BLaER1 treated with 17β-estradiol and CSF1 and Interleukin-3, amounts not matched to agents 10 nM and 100 nM (cell line): Measurements from ENCODE around the gene TADA2A.
"Not testable (repeated sequence)": the region's sequence is repeated elsewhere in the genome, so short reads cannot be mapped to it uniquely, and the experiment has no call there.

ENCODE experiments used
- H3K27ac ChIP-seq, 11 experiments: shearing (Covaris generic); formaldehyde crosslinking; 2 replicates each; pipeline ENCODE4 v1.8.1; 2022
- H3K27me3 ChIP-seq, 11 experiments: shearing (Covaris generic); formaldehyde crosslinking; 2 replicates each; pipeline ENCODE4 v1.8.1; 2022
- H3K36me3 ChIP-seq, 11 experiments: shearing (Covaris generic); formaldehyde crosslinking; 2 replicates each; pipeline ENCODE4 v1.8.1; 2022
- H3K4me1 ChIP-seq, 10 experiments: shearing (Covaris generic); formaldehyde crosslinking; 2 replicates each; pipeline ENCODE4 v1.8.1; 2022
- H3K4me2 ChIP-seq, 11 experiments: shearing (Covaris generic); formaldehyde crosslinking; 2 replicates each; pipeline ENCODE4 v1.8.1; 2022
- H3K4me3 ChIP-seq, 10 experiments: shearing (Covaris generic); formaldehyde crosslinking; 2 replicates each; pipeline ENCODE4 v1.8.1; 2022
- H3K9ac ChIP-seq, 11 experiments: shearing (Covaris generic); formaldehyde crosslinking; 2 replicates each; pipeline ENCODE4 v1.8.1; 2022
- H3K9me3 ChIP-seq, 11 experiments: shearing (Covaris generic); formaldehyde crosslinking; replicated peaks in 1 of 11; 2 replicates each; pipeline ENCODE4 v1.8.1; 2022
- H4K20me1 ChIP-seq, 11 experiments: shearing (Covaris generic); formaldehyde crosslinking; 2 replicates each; pipeline ENCODE4 v1.8.1; 2022
- Cebpa-rat ChIP-seq, 11 experiments: shearing (Covaris generic); IDR thresholded peaks; 2 replicates each; pipeline ENCODE4 v1.8.1; 2022

TADA2A gene

GRCh38 chr17:37391146-37391545 lies 15.5 kb upstream of the TADA2A start:
- no peak for TF ChIP-seq Cebpa-rat (IDR thresholded peaks at IDR 0.05)
- no peaks in the 10 kb centered on the region for H4K20me1 ChIP-seq
- H3K4me2 ChIP-seq: no peak overlapping the region

GRCh38 chr17:37392024-37392590 lies 14.6 kb upstream of the TADA2A start:
- Histone ChIP-seq H3K4me1 (0 out of 20 replicates have a peak, but pooled peaks cover 0 to 3% (median 0%) of the 10 kb centered on the region in 10 experiments), H3K4me2 (no peak overlapping the region), H3K9ac (no peak overlapping the region), H3K4me3 (no peak overlapping the region), H3K36me3 (peaks cover 0 to 12% (median 0%) of the 10 kb centered on the region in 11 experiments; a peak in 3 of 22 replicates), H3K27ac (no peak overlapping the region), H4K20me1 (no peaks in the 10 kb centered on the region), H3K9me3 (no peaks in the 10 kb centered on the region), H3K27me3 (no peaks in the 10 kb centered on the region)
- TF ChIP-seq Cebpa-rat (IDR thresholded peaks at IDR 0.05): no peak

More at GRCh38 chr17:37391146-37391545, 15.5 kb upstream of the TADA2A start:
- Histone ChIP-seq H3K4me1 (0 out of 20 replicates have a peak, but pooled peaks cover 0 to 3% (median 0%) of the 10 kb centered on the region in 10 experiments), H3K27me3 (no peaks in the 10 kb centered on the region), H3K4me3 (no peak overlapping the region), H3K36me3 (peaks cover 0 to 12% (median 0%) of the 10 kb centered on the region in 11 experiments; a peak in 3 of 22 replicates), H3K9me3 (no peaks in the 10 kb centered on the region), H3K9ac (no peak overlapping the region), H3K27ac (no peak overlapping the region)

GRCh38 chr17:37393352-37393751 lies 13.3 kb upstream of the TADA2A start:
- no peak for TF ChIP-seq Cebpa-rat (IDR thresholded peaks at IDR 0.05)
- H4K20me1 ChIP-seq: no peaks in the 10 kb centered on the region
- H3K4me1 ChIP-seq: 0 out of 20 replicates have a peak, but pooled peaks cover 0 to 5% (median 0%) of the 10 kb centered on the region in 10 experiments
- H3K27ac ChIP-seq: no peak overlapping the region
- peaks cover 0 to 7% (median 0%) of the 10 kb centered on the region in 11 experiments; a peak in 3 of 22 replicates for H3K36me3 ChIP-seq
- H3K4me3 ChIP-seq: no peak overlapping the region
- H3K4me2 ChIP-seq: no peak overlapping the region
- H3K27me3 ChIP-seq: no peaks in the 10 kb centered on the region
- no peaks in the 10 kb centered on the region for H3K9me3 ChIP-seq
- H3K9ac ChIP-seq: no peak overlapping the region

GRCh38 chr17:37399265-37399803 lies 7.4 kb upstream of the TADA2A start:
- H4K20me1 ChIP-seq: no peaks in the 10 kb centered on the region
- H3K4me3 ChIP-seq: no peak overlapping the region
- no peak overlapping the region for H3K4me2 ChIP-seq
- H3K27me3 ChIP-seq: no peaks in the 10 kb centered on the region
- H3K4me1 ChIP-seq: peaks cover 0 to 19% (median 8%) of the 10 kb centered on the region in 10 experiments; a peak in 12 of 20 replicates
- H3K36me3 ChIP-seq: peaks cover 0 to 12% (median 0%) of the 10 kb centered on the region in 11 experiments; a peak in 4 of 22 replicates
- no peaks in the 10 kb centered on the region for H3K9me3 ChIP-seq
- no peak for TF ChIP-seq Cebpa-rat (IDR thresholded peaks at IDR 0.05)
- no peak overlapping the region for H3K27ac ChIP-seq
- H3K9ac ChIP-seq: no peak overlapping the region

- H3K27me3 ChIP-seq: no peaks in the 10 kb centered on the region
- H3K27ac ChIP-seq: no peak overlapping the region
- no peak for TF ChIP-seq Cebpa-rat (IDR thresholded peaks at IDR 0.05)
- H3K4me1 ChIP-seq: peaks cover 8 to 31% (median 18%) of the 10 kb centered on the region in 10 experiments
- H3K4me3 ChIP-seq: no peak overlapping the region
- H3K9me3 ChIP-seq: no peaks in the 10 kb centered on the region
- H3K36me3 ChIP-seq: peaks cover 0 to 12% (median 0%) of the 10 kb centered on the region in 11 experiments; a peak in 4 of 22 replicates
- no peak overlapping the region for H3K9ac ChIP-seq
- no peaks in the 10 kb centered on the region for H4K20me1 ChIP-seq
- H3K4me2 ChIP-seq: no peak overlapping the region
Measured at GRCh38 chr17:37400505-37400904, 6.2 kb upstream of the TADA2A start.

- H3K27me3 ChIP-seq, H4K20me1 ChIP-seq, H3K9me3 ChIP-seq: not testable (repeated sequence)
- Histone ChIP-seq H3K36me3 (peaks cover 0 to 33% (median 9%) of the 10 kb centered on the region in 11 experiments; a peak in 17 of 22 replicates), H3K27ac (peak overlapping the region in 7 of 11 experiments; percentile 81 to 94 (median 90); a peak in 7 of 22 replicates), H3K9ac (peak overlapping the region; percentile 84 to 97 (median 92)), H3K4me1 (peaks cover 24 to 45% (median 35%) of the 10 kb centered on the region in 10 experiments), H3K4me2 (peak overlapping the region; percentile 77 to 99 (median 88)), H3K4me3 (peak overlapping the region; percentile 71 to 94 (median 83))
Measured at GRCh38 chr17:37405522-37405921, 1.2 kb upstream of the TADA2A start.

GRCh38 chr17:37405955-37406634 lies 591 bp upstream of the TADA2A start:
- H4K20me1 ChIP-seq: no peaks in the 10 kb centered on the region
- peaks cover 24 to 45% (median 35%) of the 10 kb centered on the region in 10 experiments for H3K4me1 ChIP-seq
- H3K36me3 ChIP-seq: peaks cover 6 to 39% (median 15%) of the 10 kb centered on the region in 11 experiments
- peak overlapping the region; percentile 84 to 97 (median 92) for H3K9ac ChIP-seq
- peak overlapping the region; percentile 81 to 95 (median 90) for H3K27ac ChIP-seq
- no peaks in the 10 kb centered on the region for H3K9me3 ChIP-seq
- no peaks in the 10 kb centered on the region for H3K27me3 ChIP-seq
- peak overlapping the region; percentile 71 to 94 (median 83) for H3K4me3 ChIP-seq
- peak overlapping the region; percentile 77 to 99 (median 88) for H3K4me2 ChIP-seq
- TF ChIP-seq Cebpa-rat (IDR thresholded peaks at IDR 0.05): no peak

GRCh38 chr17:37408145-37408479 lies 1.4 kb downstream of the TADA2A start:
- Histone ChIP-seq H3K4me3 (peak overlapping the region; percentile 71 to 94 (median 83); a peak in 18 of 20 replicates), H3K4me2 (peak overlapping the region; percentile 73 to 90 (median 83)), H3K27ac (peak overlapping the region; percentile 81 to 95 (median 90); a peak in 15 of 22 replicates), H3K36me3 (peaks cover 26 to 55% (median 35%) of the 10 kb centered on the region in 11 experiments), H3K4me1 (peaks cover 24 to 45% (median 35%) of the 10 kb centered on the region in 10 experiments), H3K9ac (peak overlapping the region; percentile 84 to 97 (median 92); a peak in 16 of 22 replicates)
- H3K27me3 ChIP-seq, H4K20me1 ChIP-seq, H3K9me3 ChIP-seq: not testable (repeated sequence)

- Histone ChIP-seq H4K20me1 (peaks cover 0 to 10% (median 0%) of the 10 kb centered on the region in 11 experiments; a peak in 3 of 22 replicates), H3K4me2 (no peak overlapping the region), H3K9me3 (no peaks in the 10 kb centered on the region), H3K27me3 (no peaks in the 10 kb centered on the region), H3K4me3 (no peak overlapping the region), H3K36me3 (peaks cover 46 to 71% (median 57%) of the 10 kb centered on the region in 11 experiments), H3K4me1 (peaks cover 16 to 25% (median 18%) of the 10 kb centered on the region in 10 experiments), H3K27ac (no peak overlapping the region), H3K9ac (no peak overlapping the region)
- TF ChIP-seq Cebpa-rat (IDR thresholded peaks at IDR 0.05): no peak
Measured at GRCh38 chr17:37410357-37410756, 3.7 kb downstream of the TADA2A start.
